ENCODE measurements around the gene CALML6. TPM values are rescaled to one million over a fixed set of nuclear protein-coding genes. Genes with fewer than 3 reads are reported as not detected.
A peak's percentile ranks its signal among the peaks of the same experiment; 100 is the strongest.

The CALML6 gene
- total and polyA plus RNA-seq, 2 experiments from 2014 or later: 0.87 TPM; not detected in 1

- peaks cover 25% of the 10 kb centered on the region for H3K4me1 Mint-ChIP-seq
- Histone ChIP-seq H3K4me2 (no peak overlapping the region), H3K4me3 (no peak overlapping the region), H3K36me3 (ENCODE audit: insufficient read depth) (no peaks in the 10 kb centered on the region), H3F3A (replicated peaks; ENCODE audit: low read depth) (peaks cover 9% of the 10 kb centered on the region), H3K27me3 (ENCODE audit: insufficient read depth) (no peaks in the 10 kb centered on the region), H3K4me1 (ENCODE audit: insufficient read depth) (peaks cover 9% of the 10 kb centered on the region), H3K9me2 (ENCODE audit: insufficient read depth) (no peaks in the 10 kb centered on the region), H3K79me2 (replicated peaks; ENCODE audit: insufficient read depth) (no peaks in the 10 kb centered on the region), H4K20me1 (replicated peaks; ENCODE audit: insufficient read depth) (no peaks in the 10 kb centered on the region), H2AFZ (no peak overlapping the region), H3K27ac (ENCODE audit: low read depth) (no peak overlapping the region)
- H3K36me3 Mint-ChIP-seq (ENCODE audit: low read depth): no peaks in the 10 kb centered on the region; the same call in 2 of the 3 replicates
- H3K27ac Mint-ChIP-seq: no peak overlapping the region
- ATAC-seq (peak; percentile 19), DNase-seq (ENCODE audit: low spot score) (no peak)
- peaks cover 12% of the 10 kb centered on the region for H3K27me3 Mint-ChIP-seq (ENCODE audit: insufficient read depth, low read depth, poor library complexity)
- TF ChIP-seq CTCF (conservative IDR thresholded peaks at IDR 0.05; ENCODE audit: low read depth in 2 of 2) (peak in 1 of 2 experiments; percentile 52; a peak in 2 of 4 replicates), CREB1 (CRISPR knock-in tag; IDR thresholded peaks at IDR 0.05; ENCODE audit: low read depth) (no peak)
- H3K9me3 Mint-ChIP-seq: no peaks in the 10 kb centered on the region; the same call in 2 of the 3 replicates
- H3K4me3 Mint-ChIP-seq: no peak overlapping the region
Measured at GRCh38 chr1:1899266-1899966, 15.6 kb upstream of the CALML6 start.

DNA sequence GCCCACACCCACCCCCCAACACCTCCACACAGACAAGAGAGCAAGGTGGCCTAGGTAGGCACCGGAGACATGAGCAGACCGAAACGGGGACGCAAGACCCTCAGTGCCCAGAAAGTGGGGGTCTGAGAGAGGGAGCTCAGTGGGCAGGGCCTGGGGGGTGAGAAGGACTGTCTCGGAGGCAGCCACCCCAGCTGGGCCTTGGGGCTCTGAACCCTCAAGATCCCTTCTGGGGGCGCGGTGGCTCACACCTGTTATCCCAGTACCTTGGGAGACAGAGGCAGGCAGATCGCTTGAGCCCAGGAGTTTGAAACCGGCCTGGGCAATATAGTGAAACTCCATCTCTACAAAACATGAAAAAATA lies 15.1 kb upstream of the CALML6 start:
- Mint-ChIP-seq H3K27me3 (ENCODE audit: insufficient read depth, low read depth, poor library complexity) (peaks cover 12% of the 10 kb centered on the region), H3K4me1 (peaks cover 20% of the 10 kb centered on the region), H3K27ac (no peak overlapping the region), H3K9me3 (no peaks in the 10 kb centered on the region; the same call in 2 of the 3 replicates), H3K4me3 (no peak overlapping the region), H3K36me3 (ENCODE audit: low read depth) (no peaks in the 10 kb centered on the region; the same call in 2 of the 3 replicates)
- peaks cover 4% of the 10 kb centered on the region for H3K4me1 ChIP-seq (ENCODE audit: insufficient read depth)
- H3K9me2 ChIP-seq (ENCODE audit: insufficient read depth): no peaks in the 10 kb centered on the region
- H4K20me1 ChIP-seq (replicated peaks; ENCODE audit: insufficient read depth): no peaks in the 10 kb centered on the region
- TF ChIP-seq NANOG (IDR thresholded peaks at IDR 0.05; ENCODE audit: borderline replicate concordance) (no peak), ZNF331 (CRISPR knock-in tag; IDR thresholded peaks at IDR 0.05; ENCODE audit: low read depth) (no peak), ZNF114 (CRISPR knock-in tag; IDR thresholded peaks at IDR 0.05) (no peak), POLR2AphosphoS5 (IDR thresholded peaks at IDR 0.05; ENCODE audit: low read depth) (no peak), STAT1 (IDR thresholded peaks at IDR 0.05; ENCODE audit: unreplicated experiment) (no peak), CREB1 (CRISPR knock-in tag; IDR thresholded peaks at IDR 0.05; ENCODE audit: low read depth) (no peak), CTCF (conservative IDR thresholded peaks at IDR 0.05; ENCODE audit: low read depth in 2 of 2) (no peak)
- TF ChIP-seq, protein P1, sequence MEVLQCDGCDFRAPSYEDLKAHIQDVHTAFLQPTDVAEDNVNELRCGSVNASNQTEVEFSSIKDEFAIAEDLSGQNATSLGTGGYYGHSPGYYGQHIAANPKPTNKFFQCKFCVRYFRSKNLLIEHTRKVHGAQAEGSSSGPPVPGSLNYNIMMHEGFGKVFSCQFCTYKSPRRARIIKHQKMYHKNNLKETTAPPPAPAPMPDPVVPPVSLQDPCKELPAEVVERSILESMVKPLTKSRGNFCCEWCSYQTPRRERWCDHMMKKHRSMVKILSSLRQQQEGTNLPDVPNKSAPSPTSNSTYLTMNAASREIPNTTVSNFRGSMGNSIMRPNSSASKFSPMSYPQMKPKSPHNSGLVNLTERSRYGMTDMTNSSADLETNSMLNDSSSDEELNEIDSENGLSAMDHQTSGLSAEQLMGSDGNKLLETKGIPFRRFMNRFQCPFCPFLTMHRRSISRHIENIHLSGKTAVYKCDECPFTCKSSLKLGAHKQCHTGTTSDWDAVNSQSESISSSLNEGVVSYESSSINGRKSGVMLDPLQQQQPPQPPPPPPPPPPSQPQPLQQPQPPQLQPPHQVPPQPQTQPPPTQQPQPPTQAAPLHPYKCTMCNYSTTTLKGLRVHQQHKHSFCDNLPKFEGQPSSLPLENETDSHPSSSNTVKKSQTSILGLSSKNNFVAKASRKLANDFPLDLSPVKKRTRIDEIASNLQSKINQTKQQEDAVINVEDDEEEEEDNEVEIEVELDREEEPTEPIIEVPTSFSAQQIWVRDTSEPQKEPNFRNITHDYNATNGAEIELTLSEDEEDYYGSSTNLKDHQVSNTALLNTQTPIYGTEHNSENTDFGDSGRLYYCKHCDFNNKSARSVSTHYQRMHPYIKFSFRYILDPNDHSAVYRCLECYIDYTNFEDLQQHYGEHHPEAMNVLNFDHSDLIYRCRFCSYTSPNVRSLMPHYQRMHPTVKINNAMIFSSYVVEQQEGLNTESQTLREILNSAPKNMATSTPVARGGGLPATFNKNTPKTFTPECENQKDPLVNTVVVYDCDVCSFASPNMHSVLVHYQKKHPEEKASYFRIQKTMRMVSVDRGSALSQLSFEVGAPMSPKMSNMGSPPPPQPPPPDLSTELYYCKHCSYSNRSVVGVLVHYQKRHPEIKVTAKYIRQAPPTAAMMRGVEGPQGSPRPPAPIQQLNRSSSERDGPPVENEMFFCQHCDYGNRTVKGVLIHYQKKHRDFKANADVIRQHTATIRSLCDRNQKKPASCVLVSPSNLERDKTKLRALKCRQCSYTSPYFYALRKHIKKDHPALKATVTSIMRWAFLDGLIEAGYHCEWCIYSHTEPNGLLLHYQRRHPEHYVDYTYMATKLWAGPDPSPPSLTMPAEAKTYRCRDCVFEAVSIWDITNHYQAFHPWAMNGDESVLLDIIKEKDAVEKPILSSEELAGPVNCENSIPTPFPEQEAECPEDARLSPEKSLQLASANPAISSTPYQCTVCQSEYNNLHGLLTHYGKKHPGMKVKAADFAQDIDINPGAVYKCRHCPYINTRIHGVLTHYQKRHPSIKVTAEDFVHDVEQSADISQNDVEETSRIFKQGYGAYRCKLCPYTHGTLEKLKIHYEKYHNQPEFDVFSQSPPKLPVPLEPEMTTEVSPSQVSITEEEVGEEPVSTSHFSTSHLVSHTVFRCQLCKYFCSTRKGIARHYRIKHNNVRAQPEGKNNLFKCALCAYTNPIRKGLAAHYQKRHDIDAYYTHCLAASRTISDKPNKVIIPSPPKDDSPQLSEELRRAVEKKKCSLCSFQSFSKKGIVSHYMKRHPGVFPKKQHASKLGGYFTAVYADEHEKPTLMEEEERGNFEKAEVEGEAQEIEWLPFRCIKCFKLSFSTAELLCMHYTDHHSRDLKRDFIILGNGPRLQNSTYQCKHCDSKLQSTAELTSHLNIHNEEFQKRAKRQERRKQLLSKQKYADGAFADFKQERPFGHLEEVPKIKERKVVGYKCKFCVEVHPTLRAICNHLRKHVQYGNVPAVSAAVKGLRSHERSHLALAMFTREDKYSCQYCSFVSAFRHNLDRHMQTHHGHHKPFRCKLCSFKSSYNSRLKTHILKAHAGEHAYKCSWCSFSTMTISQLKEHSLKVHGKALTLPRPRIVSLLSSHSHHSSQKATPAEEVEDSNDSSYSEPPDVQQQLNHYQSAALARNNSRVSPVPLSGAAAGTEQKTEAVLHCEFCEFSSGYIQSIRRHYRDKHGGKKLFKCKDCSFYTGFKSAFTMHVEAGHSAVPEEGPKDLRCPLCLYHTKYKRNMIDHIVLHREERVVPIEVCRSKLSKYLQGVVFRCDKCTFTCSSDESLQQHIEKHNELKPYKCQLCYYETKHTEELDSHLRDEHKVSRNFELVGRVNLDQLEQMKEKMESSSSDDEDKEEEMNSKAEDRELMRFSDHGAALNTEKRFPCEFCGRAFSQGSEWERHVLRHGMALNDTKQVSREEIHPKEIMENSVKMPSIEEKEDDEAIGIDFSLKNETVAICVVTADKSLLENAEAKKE (CRISPR knock-in tag; IDR thresholded peaks at IDR 0.05): no peak
- TF ChIP-seq, protein P2, sequence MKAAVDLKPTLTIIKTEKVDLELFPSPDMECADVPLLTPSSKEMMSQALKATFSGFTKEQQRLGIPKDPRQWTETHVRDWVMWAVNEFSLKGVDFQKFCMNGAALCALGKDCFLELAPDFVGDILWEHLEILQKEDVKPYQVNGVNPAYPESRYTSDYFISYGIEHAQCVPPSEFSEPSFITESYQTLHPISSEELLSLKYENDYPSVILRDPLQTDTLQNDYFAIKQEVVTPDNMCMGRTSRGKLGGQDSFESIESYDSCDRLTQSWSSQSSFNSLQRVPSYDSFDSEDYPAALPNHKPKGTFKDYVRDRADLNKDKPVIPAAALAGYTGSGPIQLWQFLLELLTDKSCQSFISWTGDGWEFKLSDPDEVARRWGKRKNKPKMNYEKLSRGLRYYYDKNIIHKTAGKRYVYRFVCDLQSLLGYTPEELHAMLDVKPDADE (IDR thresholded peaks at IDR 0.05): no peak
- no peaks in the 10 kb centered on the region for H3K36me3 ChIP-seq (ENCODE audit: insufficient read depth)
- H3F3A ChIP-seq (replicated peaks; ENCODE audit: low read depth): peaks cover 9% of the 10 kb centered on the region
- no peaks in the 10 kb centered on the region for H3K27me3 ChIP-seq (ENCODE audit: insufficient read depth)
- no peak overlapping the region for H3K27ac ChIP-seq (ENCODE audit: low read depth)
- no peaks in the 10 kb centered on the region for H3K79me2 ChIP-seq (replicated peaks; ENCODE audit: insufficient read depth)
- no peak overlapping the region for H3K4me2 ChIP-seq
- no peak overlapping the region for H3K4me3 ChIP-seq
- ATAC-seq: no peak
- DNase-seq (ENCODE audit: low spot score): no peak
- no peak overlapping the region for H2AFZ ChIP-seq

Measured in GM23338 (cell line).